ENCODE data around the gene CBX7. TPM values are rescaled to one million over a fixed set of nuclear protein-coding genes. Genes with fewer than 3 reads are reported as not detected.
A peak's percentile ranks its signal among the peaks of the same experiment; 100 is the strongest.

The CBX7 gene
- total and polyA plus RNA-seq, 2 of the 8 experiments (the other 6 are each of a cell fraction or from before 2014, with no cell fraction given), result 6.9 to 8.7 TPM

- Histone ChIP-seq H4K91ac (replicated peaks; ENCODE audit: insufficient read length, low read length) (peak overlapping the region; percentile 17), H2BK12ac (ENCODE audit: low read depth, low read length) (peak overlapping the region; percentile 80), H3K14ac (ENCODE audit: insufficient read length) (no peak overlapping the region), H3K23ac (ENCODE audit: insufficient read length) (no peak overlapping the region), H2AK5ac (ENCODE audit: low read depth, low read length) (no peak overlapping the region), H4K8ac (ENCODE audit: extremely low read depth, insufficient read depth, low read length) (peak overlapping the region; percentile 85), H3K9me3 (ENCODE audit: insufficient read depth in 2 of 2, low read depth in 1 of 2, low read length in 1 of 2) (no peaks in the 10 kb centered on the region), H3K79me2 (ENCODE audit: control insufficient read depth in 1 of 2, insufficient read depth in 2 of 2, low read length in 2 of 2) (no peaks in the 10 kb centered on the region), H4K20me1 (replicated peaks in 1 of 2; ENCODE audit: control insufficient read depth in 1 of 2, insufficient read depth in 2 of 2, low read length in 2 of 2) (no peaks in the 10 kb centered on the region), H3K4ac (replicated peaks; ENCODE audit: insufficient read length, low read depth, low read length) (no peak overlapping the region), H3K27ac (ENCODE audit: low read depth, low read length) (no peak overlapping the region), H2BK20ac (ENCODE audit: low read length) (no peak overlapping the region), H2BK15ac (ENCODE audit: low read length) (peak overlapping the region; percentile 46; the same call in 1 of the 2 replicates), H2BK5ac (ENCODE audit: low read depth, low read length) (peak overlapping the region; percentile 60; the same call in 1 of the 2 replicates), H3K4me3 (ENCODE audit: extremely low read depth in 1 of 4, insufficient read depth in 2 of 4, low read depth in 3 of 4, low read length in 4 of 4) (peak overlapping the region; percentile 45 to 72 (median 54)), H3K79me1 (ENCODE audit: low read depth, low read length) (no peaks in the 10 kb centered on the region; the same call in 1 of the 2 replicates), H2AFZ (ENCODE audit: low read length) (peak overlapping the region; percentile 37; the same call in 1 of the 2 replicates), H4K5ac (ENCODE audit: insufficient read length, low read depth, low read length) (peak overlapping the region; percentile 16), H3K36me3 (ENCODE audit: control insufficient read depth in 2 of 4, insufficient read depth in 4 of 4, low read length in 3 of 4) (no peaks in the 10 kb centered on the region), H3K9ac (replicated peaks in 1 of 4; ENCODE audit: extremely low read depth in 1 of 4, low read depth in 3 of 4, low read length in 3 of 4) (peak overlapping the region in 1 of 4 experiments; percentile 67; a peak in 2 of 7 replicates), H3K56ac (replicated peaks; ENCODE audit: insufficient read length, low read depth, low read length) (peak overlapping the region; percentile 51), H3K27me3 (replicated peaks in 1 of 4; ENCODE audit: control insufficient read depth in 3 of 4, extremely low read depth in 1 of 4, insufficient read depth in 3 of 4, low read length in 3 of 4) (peaks cover 0 to 18% (median 13%) of the 10 kb centered on the region in 4 experiments; a peak in 6 of 7 replicates), H3K4me1 (replicated peaks in 1 of 4; ENCODE audit: control insufficient read depth in 3 of 4, insufficient read depth in 4 of 4, low read length in 3 of 4) (peaks cover 0 to 29% (median 19%) of the 10 kb centered on the region in 4 experiments; a peak in 6 of 7 replicates), H3K4me2 (ENCODE audit: insufficient read depth in 1 of 2, low read depth in 2 of 2, low read length in 2 of 2) (peak overlapping the region; percentile 95 to 99), H3K23me2 (ENCODE audit: low read depth, low read length) (peaks cover 13% of the 10 kb centered on the region), H3K18ac (ENCODE audit: extremely low read depth, low read length) (peak overlapping the region; percentile 71; the same call in 1 of the 2 replicates), H2BK120ac (replicated peaks; ENCODE audit: low read depth, low read length) (no peak overlapping the region)
- DNase-seq (ENCODE audit: low read depth in 1 of 2, low spot score in 2 of 2), result no peak
- CTCF ChIA-PET (ENCODE audit: partially characterized antibody), result interaction anchor here (0.6 to 1.4 kb wide), 3 partner anchors 17 to 130 kb away, joined by 3 read pairs; no protein-coding TSS in a partner anchor
- POLR2A ChIA-PET (ENCODE audit: partially characterized antibody), result interaction anchor here (1.0 to 2.1 kb wide), 8 partner anchors 12 to 367 kb away, joined by 3 to 5 read pairs (median 4); no protein-coding TSS in a partner anchor
- 6% methylated on average over 35 of the region's 43 CpGs; no CpG with 5 or more reads in 1 of the 2 experiments for WGBS, 2 experiments (ENCODE audit: extremely low coverage in 1 of 2, insufficient coverage in 1 of 2, insufficient read length in 1 of 2, insufficient replicate concordance in 2 of 2, low coverage in 1 of 2, low lambda C conversion rate in 2 of 2, missing lambda C conversion rate in 1 of 2)
- FAIRE-seq, result no peak
- TF ChIP-seq SP1 (IDR thresholded peaks at IDR 0.05; ENCODE audit: low read depth, low read length) (no peak), SUZ12 (IDR thresholded peaks at IDR 0.05; ENCODE audit: low read length) (peak; percentile 55; the same call in 1 of the 2 replicates), ATF2 (IDR thresholded peaks at IDR 0.05; ENCODE audit: low read length) (no peak), RFX5 (IDR thresholded peaks at IDR 0.05; ENCODE audit: borderline replicate concordance, low read depth, low read length) (no peak), JUND (IDR thresholded peaks at IDR 0.05; ENCODE audit: low read length) (no peak), TCF12 (IDR thresholded peaks at IDR 0.05; ENCODE audit: low read depth, low read length) (no peak), HDAC6 (IDR thresholded peaks at IDR 0.05; ENCODE audit: low read depth, low read length) (no peak), CHD1 (IDR thresholded peaks at IDR 0.05; ENCODE audit: low read depth, low read length) (no peak)
Observed at GRCh38 chr22:39153220-39153717, 789 bp upstream of the CBX7 start.
